Inferior parietal cortex (tissue), 1 donor: Measurements from ENCODE around the gene DTX3.
"Not testable (repeated sequence)": the region's sequence is repeated elsewhere in the genome, so short reads cannot be mapped to it uniquely, and the experiment has no call there.

Source experiments
- DNase-seq: peaks from one replicate; pipeline ENCODE4 v3.0.0-alpha.2; 2016; ENCODE audit errors: extremely low spot score

DTX3 gene

DNA sequence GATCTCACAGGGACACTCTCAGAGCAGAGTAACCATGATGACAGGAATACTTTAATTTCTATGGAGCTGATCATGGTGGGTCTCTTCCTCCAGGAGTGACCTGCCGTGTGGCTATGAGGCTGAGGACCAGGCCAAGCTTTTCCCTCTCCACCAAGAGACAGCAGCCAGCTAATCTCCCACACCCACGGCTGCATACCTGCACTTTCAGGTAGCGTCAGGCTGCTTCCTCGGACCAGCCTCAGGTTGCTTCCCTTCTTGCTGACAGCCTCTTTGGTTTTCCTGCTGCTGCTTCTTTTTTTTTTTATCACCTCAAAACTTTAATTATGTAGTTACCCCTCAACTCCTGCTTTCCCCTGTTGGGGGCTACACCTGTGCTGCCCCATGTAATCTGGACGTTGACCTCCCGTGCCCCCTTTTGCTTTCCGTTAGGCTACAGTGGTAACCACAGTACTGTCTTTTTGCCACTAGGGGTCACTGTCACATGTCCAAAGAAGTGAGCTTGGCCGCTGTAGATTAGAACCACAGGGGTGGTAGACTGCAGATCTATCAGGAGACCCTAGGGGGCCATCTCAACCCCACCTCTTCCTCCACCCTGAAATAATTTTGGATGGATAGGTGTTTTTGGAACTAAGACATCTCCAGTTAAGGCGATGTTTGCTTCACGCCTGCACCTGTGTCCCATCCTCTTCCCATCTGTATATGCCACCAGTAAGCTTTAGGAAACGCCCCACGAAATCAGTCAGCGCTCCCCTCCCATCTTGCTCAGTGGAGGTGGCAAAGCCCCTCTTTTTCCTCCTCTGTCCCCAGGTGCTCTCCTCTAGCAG, 21.4 kb upstream of the DTX3 start:
- DNase-seq = peak; percentile 89

DNA sequence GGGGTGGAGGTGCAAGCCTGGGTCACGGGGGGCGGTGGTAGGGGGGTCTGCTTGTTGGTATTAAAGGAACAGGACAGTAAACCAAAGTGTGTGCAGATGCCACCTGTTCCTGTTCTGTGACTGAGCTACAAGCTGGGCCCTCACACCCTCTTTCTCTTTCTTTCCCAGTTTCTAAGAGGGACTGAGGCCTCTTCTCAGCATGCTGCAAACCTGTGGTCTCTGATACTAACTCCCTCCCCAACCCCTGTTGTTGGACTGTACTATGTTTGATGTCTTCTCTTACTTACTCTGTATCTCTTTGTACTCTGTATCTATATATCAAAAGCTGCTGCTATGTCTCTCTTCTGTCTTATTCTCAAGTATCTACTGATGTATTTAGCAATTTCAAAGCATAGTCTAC, 20.6 kb upstream of the DTX3 start:
- no peak for DNase-seq

DNA sequence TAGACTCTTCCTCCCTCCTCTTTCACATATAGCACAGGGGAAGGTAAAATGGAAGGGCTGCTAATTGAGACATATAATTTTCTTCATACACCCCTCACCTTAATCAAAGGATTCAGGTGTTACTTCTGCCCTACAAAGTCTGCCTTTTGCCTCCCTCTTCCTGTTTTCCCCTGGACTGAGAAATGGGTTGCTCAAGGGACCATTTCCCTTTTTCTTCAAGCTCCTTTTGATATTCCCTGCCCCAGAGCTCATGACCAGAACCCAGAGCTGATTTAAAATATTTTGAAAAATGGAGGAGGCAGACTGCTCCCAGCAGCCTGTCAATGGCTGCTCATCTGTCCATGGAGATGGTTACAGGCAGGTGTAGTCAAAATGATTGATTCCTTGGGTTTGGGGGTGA, 19.9 kb upstream of the DTX3 start:
- DNase-seq = no peak

DNA sequence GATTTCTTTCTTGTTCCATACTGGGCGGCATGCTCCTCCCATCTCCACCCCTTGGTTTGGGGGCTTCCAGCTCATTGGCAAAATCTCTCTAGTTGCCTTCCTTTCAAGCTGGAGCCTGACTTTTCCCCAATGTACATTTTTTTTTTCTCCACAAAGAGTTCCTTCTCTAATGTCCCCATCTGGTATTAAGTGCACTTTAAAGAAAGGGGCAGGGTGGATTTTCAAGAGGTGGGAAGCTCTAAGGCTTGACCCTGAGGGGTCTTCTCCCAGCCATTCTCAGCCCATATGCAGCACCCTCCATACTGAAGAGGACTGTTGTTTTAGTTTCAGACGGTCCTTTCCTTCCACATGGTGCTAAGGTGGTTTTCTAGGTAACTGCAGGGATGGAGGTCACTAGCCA, 19.5 kb upstream of the DTX3 start:
- no peak for DNase-seq

DNA sequence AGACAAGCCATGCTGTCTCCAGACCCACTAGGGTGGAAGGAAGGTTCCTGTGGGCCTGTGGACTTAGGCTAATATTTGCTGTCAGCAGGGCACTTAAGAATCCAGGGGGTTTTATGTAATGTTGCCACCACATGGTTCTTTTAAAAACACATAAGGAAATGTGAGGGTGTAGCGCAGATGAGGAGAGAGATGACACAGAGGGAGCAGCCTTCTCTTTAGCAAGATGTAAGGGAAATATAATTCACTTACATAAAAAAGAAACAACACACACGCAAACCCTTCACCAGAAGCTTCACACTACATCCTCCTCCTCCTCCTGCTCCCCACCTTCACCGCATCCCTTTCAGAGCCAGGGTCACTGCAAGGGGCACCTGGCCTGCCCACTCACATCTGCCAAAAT, 18.5 kb upstream of the DTX3 start:
- DNase-seq = peak; percentile 42

DNA sequence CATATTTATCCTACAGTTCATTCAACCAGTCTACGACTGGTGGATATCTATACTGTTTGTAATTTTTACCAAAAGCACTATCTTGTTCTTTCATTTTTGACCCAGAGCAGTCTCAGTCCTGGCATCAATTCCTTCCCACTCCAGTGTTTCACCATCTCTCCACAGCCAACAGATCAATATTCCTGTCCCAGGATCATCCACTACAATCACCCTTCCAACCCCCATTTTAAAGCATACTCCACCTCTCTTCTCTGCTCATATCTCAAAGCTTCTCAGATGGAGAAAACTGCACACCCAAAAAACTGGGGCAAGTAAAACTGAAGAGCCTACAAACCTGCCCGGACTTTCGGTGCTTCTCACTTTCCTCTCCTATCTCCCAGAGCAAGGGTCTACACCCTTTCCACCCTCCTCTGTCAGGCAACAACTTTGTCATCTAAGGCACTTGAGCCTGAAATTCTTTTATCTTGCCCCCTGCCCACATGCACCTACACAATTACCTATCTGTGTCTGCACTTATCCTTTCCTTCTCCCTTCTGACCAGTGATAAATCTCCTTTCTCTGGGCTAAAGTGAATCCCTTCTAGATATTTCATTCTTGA, 17.7 kb upstream of the DTX3 start:
- DNase-seq = no peak

DNA sequence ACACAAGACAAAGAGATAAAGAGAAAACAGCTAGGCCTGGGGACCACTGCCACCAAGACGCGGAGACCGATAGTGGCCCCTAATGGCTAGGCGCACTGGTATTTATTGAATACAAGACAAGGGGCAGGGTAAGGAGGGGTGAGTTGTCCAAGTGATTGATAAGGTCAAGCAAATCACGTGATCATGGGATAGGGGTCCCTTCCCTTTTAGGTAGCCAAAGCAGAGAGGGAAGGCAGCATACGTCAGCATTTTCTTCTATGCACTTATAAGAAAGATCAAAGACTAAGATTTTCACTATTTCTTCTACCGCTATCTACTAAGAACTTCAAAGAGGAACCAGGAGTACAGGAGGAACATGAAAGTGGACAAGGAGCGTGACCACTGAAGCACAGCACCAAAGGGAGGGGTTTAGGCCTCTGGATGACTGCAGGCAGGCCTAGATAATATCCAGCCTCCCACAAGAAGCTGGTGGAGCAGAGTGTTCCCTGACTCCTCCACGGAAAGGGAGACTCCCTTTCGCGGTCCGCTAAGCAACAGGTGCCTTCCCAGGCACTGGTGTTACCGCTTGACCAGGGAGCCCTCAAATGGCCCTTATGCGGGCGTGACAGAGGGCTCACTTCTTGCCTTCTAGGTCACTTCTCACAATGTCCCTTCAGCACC, 15.5 kb upstream of the DTX3 start:
- DNase-seq = not testable (repeated sequence)

DNA sequence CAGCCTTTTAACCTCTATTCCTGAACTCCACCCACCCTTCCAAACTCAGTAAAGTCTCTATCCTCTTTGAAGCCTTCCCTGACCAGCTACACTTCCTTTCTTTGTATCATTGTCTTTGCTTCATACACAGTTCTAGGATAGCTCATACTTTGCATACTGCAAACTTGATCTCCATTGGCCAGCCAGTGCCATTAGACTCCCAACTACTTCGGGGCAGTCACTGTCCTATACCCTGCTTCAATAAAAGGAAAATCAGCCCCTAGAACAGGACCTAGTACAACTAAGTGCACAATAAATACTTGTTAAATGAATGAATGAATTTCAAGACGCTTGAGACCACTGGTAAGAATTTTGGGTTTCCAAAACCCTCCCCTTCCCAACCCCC, 14.2 kb upstream of the DTX3 start:
- no peak for DNase-seq

DNA sequence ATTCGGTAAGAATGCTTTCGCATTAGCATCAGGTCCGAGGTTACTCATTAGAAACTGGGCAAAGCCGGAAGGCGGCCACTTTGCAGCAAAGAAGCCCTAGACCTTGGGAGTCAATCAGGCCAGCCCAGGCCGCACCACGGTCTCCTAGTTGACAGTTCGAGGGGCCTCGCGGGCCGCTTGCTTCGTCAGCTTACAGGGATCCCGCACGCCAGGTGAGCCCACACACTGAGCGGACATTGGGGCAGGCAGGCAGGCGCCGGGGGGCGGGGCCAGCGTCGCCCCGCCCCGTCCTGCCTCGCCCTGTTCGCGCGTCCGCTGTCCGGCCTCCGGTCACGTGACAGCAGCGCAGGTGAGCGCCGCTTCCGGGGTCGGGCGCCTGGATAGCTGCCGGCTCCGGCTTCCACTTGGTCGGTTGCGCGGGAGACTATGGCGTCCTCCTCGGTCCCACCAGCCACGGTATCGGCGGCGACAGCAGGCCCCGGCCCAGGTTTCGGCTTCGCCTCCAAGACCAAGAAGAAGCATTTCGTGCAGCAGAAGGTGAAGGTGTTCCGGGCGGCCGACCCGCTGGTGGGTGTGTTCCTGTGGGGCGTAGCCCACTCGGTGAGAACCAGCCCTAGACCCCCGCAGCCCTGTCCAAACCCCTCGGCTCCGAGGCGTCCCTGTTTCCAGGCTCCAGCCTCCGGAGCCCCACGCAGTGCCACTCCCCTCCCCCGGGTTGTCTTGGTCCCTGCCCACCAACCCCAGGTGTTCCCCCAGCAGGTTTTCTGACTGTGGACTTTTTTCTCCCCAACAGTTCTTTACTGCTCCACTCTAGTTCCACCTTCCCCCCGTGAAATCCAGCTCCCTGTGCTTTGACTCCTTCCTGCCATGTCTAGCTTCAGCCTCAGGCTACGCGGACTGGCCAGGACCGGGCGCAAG, 13.5 kb upstream of the DTX3 start, which contains the start of gene PIP4K2C:
TSS of gene PIP4K2C (plus strand) at position 329 of the 918 bp plus-strand sequence. CDS start at position 427, 98 bp downstream.
- peak; percentile 76 for DNase-seq

DNA sequence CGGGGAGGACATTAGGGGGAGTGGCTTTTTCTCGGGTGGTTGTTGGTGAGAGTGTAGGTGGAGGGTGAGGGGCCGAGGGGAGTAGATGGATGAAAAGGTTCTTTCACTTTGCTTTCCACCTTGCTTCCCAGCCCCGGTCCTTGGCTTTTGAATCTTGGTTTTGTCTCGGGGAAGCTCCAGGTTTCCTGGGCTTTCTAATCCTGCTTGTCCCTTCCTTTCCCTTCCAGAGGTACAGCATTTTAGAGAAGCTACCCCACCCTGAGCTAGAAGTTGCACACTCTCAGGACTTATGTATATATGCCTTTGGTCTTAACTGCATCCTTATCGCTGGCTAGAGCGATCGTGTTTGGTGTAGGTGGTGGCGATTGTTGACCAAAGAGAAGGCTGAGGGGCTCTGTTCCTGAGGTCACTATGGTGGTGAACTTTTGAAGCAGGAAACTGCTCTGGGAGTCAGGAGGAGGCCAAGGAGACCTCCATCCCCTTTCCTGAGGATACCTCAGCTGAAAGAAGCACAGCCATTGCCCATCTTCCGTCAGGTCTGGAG, 12.8 kb upstream of the DTX3 start:
- no peak for DNase-seq

DNA sequence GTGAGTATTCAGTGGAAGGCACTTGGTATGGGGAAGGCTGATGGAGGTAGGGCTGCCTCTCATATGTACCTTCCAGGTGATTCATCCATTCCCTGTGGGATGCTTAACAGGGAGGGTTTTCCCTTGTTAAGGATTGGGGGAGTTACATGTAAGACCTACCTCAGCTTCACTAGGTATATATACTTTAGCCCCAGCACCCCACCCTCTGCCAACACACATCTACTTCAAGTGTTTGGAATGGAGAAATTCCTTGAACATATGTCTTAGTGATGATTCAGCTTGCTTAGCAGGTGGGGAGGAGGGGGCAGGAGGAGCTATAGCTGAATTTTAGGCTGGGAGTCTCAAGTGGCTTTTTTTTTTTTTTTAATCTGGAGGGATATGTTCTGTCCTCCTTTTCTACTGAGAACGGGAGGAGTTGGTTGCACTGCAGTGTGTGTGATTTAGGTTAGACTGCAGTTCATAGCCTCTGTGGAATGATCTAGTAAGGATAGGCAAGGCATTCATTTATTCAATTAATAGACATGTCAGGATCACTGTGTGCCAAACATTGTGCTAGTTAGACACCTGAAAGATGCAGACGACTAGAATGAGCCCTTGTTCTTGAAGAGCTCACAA, 12.0 kb upstream of the DTX3 start:
- peak; percentile 35 for DNase-seq

DNA sequence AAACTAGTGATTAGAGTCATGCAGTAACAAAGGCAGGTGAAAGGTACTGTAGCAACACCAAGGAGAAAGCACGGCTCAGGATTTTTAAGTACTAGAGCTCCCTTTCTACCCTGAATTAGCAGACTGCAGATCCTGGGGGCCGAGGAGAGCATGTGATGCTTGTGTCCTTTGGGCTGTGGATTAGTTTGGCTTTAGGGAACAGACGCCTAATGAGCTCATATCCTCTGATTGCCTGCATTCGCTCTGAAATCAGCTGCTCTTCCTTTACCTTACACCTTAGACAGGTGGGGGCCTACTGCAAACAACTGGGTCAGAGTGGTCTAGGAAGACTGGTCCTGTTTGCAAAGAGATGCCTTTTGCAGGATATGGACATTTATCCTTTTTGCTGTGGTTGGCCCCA, 11.4 kb upstream of the DTX3 start:
- DNase-seq = no peak

DNA sequence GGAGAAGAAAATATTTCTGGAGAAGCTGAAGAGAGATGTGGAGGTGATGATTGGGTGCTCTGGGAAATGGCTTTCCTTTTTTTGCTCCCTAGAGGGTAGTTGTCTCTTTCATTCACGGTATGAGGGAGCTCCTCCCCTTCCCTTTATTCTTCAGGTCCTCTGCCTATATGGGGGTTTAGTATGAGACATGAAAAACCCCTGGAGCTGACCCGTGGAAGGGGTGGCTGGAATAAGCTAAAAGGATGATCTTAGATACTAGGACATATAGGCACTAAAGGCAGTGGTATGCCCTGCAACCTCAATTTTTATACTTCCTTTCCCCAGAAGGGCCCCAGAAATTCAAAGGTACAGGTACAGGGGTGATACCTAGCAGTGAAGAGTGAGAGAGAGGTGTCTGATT, 4.2 kb upstream of the DTX3 start:
- DNase-seq = no peak

DNA sequence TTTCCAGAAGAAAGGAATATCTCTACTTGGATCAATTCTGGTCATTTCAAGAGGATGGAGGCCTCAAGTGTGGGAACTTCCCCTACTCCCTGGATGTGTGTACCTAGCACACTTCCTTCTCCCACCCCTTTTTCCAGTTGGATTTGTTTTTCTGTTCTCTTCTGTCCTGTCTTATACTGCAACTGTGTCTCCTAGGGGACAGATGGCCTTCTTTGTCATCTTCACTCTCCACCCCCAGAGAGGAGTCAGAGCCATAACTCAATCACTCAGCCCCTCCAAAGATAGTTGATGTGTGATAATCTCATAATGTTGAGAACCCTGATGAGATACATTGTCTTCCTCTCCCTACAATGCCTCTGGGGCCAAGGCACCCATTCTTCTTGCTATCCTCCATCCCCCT, 2.1 kb upstream of the DTX3 start:
- DNase-seq = peak; percentile 39

DNA sequence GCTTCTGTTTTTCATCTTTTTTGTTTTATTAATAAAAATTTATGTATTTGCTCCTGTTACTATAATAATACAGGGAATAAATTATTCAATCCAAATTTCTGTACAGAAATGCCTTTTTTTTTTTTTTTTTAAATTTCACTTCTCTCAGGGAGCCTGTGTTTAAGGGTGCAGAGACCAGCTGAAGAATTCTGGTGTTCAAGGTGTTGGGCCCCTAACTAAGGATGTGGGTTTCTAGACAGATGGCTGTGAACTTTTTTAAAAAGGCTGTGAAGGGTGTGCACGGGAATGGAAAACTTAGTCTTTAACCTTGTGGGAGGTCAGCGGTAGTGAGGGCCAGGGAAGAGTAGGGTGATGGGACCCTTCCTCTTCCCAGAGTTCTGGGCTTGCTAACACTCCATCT, 1.3 kb upstream of the DTX3 start:
- no peak for DNase-seq

DNA sequence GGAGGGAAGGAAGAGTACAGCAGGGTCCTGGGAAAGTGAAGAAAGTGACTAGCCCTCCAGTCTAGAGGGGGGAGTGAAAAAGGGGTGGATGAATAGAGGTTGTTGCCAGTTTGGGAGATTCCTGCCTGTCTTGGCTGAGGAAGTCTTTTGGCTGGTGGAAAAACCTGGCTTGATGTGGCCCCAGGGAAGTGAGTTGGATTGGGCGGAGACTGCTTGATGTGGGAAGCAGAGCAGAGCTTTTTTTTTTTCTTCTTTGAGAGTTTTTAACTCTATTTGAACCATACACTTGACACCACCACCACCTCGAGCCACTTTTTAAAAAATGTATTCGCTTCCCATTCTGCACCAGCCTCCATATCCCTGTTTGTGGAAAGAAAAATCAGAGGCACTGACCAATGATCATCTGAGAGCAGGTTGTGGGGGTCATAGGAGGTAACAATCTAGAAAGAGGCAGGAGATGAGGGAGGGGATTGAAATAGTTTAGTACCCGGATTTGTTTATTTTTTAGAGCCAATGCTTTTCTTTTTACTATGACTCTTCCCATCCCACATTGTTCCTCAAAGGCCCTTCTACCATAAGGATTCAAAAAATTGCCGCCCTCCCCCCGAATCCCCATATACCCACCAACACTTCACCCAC, 690 bp upstream of the DTX3 start:
- DNase-seq = peak; percentile 68

DNA sequence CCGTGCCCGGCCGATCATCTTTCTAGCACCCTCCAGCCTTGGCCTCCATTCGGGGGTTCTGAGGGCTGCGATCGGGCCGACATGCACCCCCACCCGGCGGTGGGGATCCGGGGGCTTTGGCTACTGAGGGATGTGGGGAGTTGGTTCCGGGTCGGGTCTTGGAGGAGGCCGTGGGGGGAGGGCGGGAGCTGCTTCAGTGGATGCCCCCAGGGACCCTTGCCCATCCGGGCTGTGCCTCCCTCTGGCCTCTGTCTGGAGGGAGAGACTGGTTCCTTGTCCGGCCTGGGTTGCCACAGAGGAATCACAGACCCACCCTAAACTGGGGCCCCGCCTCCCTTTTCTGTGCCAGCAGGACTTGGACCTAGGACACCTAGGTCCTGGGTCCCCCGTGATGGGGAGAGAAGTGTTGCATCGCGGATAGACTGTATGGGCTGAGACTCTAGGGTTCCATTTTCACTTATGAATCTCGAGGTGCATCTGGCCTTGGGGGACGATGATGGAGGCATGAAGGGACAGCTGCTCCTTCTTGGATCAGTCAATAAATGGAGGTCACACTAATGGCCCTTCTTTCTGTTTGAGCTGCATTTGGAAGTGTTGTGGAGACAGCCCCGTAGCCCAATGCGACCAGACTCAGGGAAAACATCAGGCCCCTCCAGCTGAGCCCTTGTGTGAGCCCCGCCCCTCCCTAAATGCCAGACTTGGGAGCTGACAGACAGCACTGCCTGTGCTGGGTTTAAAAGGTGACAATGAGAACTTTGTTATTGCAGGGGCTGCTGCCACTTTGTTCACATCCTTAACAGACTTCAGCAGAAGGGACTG, 577 bp downstream of the DTX3 start:
- no peak for DNase-seq

DNA sequence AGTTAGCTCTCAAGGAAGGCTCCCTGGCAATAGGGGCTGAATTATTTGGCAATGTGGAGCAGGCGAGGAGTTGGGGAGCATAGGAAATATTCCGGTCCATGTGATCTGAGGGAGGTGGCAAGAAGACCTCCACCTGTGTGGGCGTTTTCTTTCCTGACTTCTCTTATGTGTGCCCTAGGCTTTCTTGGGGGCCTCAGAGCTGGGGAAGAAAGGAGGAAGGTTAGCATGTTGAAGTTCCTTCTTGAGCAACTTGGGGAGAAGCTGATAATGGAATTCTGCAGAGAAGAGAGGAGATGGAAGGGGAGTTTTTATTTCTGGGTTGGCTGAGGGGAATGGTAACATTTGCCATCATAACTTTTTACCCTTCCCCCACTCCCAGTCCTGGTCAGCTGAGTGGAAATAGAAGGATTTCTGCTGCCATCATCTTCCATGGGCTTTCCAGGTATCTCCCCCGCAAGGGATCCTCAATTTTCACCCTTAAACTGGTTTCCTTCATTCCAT, 1.2 kb downstream of the DTX3 start:
- no peak for DNase-seq

DNA sequence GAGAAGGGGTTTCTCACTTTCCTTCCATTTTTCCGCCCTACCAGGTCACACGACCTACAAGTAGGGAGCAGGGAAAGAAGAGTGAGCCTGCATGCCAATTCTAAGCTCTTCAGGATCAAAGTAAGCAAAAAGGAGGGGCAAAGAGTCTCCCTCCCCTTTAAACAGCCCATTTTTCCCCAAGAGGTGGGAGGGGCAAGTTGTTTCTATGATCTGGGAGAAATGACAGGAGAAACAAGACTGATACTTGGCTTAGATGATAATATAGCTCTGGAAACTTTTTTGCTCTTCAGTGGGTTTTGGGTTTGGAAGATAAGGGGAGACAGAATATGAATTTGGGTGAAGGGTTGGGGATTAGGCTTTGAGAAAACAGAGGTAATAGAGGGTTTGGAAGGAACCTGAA, 1.8 kb downstream of the DTX3 start:
- no peak for DNase-seq

DNA sequence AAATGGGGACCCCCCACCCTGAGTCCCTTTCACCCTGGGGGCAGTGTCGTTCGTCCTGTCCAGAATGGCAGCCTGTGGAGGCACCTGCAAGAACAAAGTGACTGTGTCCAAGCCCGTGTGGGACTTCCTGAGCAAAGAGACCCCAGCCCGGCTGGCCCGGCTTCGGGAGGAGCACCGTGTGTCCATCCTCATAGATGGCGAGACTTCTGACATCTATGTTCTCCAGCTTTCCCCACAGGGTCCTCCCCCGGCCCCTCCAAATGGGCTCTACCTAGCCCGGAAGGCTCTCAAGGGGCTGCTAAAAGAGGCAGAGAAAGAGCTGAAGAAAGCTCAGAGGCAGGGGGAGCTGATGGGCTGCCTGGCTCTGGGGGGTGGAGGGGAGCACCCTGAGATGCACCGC, 2.2 kb downstream of the DTX3 start:
- DNase-seq = no peak
